Adrenal gland (tissue), 5 donors: ENCODE data around the gene AMN.

Experiments used
- POLR2A ChIP-seq, 2 donors: fragments of 450-650 bp; IDR thresholded peaks; one replicate each; pipeline ENCODE4 v1.6.1; 2017; ENCODE audit warnings: antibody characterized with exemption in 2 of 2, mild to moderate bottlenecking in 2 of 2, moderate library complexity in 1 of 2
- TF ChIP-seq, protein P1 (sequence below), 6 experiments: fragments of 450-650 bp in 4 of 6; fragments of 200-600 bp in 2 of 6; sonication (generic) in 1 of 6; IDR thresholded peaks; 1 replicate in 5 of 6; 2 replicates in 1 of 6; pipeline versions ENCODE4 v1.5.1 to v1.8.0; 2016 to 2021; ENCODE audit warnings: antibody characterized with exemption in 6 of 6, mild to moderate bottlenecking in 2 of 6, moderate library complexity in 1 of 6
- donor health status: DM: no; HTN: no; CAD: no.

DNA sequence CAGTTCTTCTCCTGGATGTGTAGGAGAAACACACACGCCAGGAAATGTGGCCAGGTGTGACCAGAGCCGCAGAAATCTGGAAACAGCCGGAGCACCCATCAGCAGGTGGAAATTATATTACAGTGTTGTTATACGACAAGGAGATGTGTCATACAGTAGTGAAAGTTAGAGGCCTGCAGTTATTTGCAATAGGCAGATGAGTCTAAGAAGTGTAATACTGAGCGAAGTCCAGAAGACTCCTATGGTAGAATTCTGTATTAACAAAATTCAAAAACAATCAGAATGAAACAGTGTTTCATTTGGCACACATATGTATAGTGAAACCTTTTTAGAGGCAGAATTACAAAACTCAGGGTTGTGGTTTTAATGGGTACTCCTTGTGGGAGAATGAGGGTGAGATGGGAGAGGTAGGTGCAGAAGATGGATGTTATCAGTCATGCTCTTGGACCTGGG lies 39.3 kb upstream of the AMN start:
- TF ChIP-seq, protein P1, sequence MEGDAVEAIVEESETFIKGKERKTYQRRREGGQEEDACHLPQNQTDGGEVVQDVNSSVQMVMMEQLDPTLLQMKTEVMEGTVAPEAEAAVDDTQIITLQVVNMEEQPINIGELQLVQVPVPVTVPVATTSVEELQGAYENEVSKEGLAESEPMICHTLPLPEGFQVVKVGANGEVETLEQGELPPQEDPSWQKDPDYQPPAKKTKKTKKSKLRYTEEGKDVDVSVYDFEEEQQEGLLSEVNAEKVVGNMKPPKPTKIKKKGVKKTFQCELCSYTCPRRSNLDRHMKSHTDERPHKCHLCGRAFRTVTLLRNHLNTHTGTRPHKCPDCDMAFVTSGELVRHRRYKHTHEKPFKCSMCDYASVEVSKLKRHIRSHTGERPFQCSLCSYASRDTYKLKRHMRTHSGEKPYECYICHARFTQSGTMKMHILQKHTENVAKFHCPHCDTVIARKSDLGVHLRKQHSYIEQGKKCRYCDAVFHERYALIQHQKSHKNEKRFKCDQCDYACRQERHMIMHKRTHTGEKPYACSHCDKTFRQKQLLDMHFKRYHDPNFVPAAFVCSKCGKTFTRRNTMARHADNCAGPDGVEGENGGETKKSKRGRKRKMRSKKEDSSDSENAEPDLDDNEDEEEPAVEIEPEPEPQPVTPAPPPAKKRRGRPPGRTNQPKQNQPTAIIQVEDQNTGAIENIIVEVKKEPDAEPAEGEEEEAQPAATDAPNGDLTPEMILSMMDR (IDR thresholded peaks at IDR 0.05), result no peak
- no peak for TF ChIP-seq POLR2A (IDR thresholded peaks at IDR 0.05)
